ENCODE measurements around the gene SCN2A.
"Not testable (repeated sequence)": the region's sequence is repeated elsewhere in the genome, so short reads cannot be mapped to it uniquely, and the experiment has no call there.

SCN2A gene

DNA sequence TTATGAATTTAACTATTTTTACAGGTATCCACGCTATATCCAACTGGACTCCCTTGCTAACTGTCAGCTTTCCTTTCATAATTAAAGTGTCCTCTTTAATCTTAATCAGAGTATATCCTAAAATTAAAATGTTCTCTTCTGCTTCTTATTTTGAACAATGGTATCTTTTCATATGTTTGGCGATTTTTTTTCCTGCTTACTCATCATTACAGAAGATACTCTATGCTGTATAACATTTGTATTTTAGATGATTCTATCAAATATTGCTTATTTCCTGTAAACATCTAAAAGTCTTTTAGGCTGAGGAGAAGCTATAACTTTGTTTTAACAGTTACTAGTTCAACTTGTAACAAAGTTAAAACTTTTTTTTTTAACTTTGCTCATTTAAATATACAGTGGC is 17.4 kb downstream of the SCN2A start:
- Histone ChIP-seq H3K4me3 (ENCODE audit: low read depth, low read length) (no peak overlapping the region), H3K36me3 (ENCODE audit: control insufficient read depth in 2 of 2, insufficient read depth in 1 of 2, low read length in 2 of 2) (no peaks in the 10 kb centered on the region), H3K4me1 (ENCODE audit: control insufficient read depth, insufficient read depth, low read length) (no peaks in the 10 kb centered on the region), H3K27ac (ENCODE audit: extremely low read depth, low read depth, low read length) (no peak overlapping the region), H3K9me3 (ENCODE audit: control insufficient read depth, insufficient read depth, low read depth, low read length) (no peaks in the 10 kb centered on the region)
- TF ChIP-seq, protein P1, sequence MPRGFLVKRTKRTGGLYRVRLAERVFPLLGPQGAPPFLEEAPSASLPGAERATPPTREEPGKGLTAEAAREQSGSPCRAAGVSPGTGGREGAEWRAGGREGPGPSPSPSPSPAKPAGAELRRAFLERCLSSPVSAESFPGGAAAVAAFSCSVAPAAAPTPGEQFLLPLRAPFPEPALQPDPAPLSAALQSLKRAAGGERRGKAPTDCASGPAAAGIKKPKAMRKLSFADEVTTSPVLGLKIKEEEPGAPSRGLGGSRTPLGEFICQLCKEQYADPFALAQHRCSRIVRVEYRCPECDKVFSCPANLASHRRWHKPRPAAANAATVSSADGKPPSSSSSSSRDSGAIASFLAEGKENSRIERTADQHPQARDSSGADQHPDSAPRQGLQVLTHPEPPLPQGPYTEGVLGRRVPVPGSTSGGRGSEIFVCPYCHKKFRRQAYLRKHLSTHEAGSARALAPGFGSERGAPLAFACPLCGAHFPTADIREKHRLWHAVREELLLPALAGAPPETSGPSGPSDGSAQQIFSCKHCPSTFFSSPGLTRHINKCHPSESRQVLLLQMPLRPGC (tag by site-specific recombination; IDR thresholded peaks at IDR 0.05) = no peak
- TF ChIP-seq ZNF560 (tag by site-specific recombination; IDR thresholded peaks at IDR 0.05; ENCODE audit: borderline replicate concordance) (no peak), ZNF292 (tag by site-specific recombination; IDR thresholded peaks at IDR 0.05; ENCODE audit: borderline replicate concordance, low read depth) (no peak), ZNF19 (tag by site-specific recombination; IDR thresholded peaks at IDR 0.05; ENCODE audit: low read depth) (no peak), ZNF112 (tag by site-specific recombination; IDR thresholded peaks at IDR 0.05) (no peak), GFI1B (tag by site-specific recombination; IDR thresholded peaks at IDR 0.05) (no peak)
- TF ChIP-seq, protein P2, sequence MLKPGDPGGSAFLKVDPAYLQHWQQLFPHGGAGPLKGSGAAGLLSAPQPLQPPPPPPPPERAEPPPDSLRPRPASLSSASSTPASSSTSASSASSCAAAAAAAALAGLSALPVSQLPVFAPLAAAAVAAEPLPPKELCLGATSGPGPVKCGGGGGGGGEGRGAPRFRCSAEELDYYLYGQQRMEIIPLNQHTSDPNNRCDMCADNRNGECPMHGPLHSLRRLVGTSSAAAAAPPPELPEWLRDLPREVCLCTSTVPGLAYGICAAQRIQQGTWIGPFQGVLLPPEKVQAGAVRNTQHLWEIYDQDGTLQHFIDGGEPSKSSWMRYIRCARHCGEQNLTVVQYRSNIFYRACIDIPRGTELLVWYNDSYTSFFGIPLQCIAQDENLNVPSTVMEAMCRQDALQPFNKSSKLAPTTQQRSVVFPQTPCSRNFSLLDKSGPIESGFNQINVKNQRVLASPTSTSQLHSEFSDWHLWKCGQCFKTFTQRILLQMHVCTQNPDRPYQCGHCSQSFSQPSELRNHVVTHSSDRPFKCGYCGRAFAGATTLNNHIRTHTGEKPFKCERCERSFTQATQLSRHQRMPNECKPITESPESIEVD (tag by site-specific recombination; IDR thresholded peaks at IDR 0.05) = no peak
- ChIA-PET POLR2A (no interaction called here), CTCF (interaction anchor here (0.5 to 1.2 kb wide), 4 partner anchors 17 to 242 kb away, joined by 3 to 4 read pairs (median 3); partner anchors contain the start of gene SCN2A)

DNA sequence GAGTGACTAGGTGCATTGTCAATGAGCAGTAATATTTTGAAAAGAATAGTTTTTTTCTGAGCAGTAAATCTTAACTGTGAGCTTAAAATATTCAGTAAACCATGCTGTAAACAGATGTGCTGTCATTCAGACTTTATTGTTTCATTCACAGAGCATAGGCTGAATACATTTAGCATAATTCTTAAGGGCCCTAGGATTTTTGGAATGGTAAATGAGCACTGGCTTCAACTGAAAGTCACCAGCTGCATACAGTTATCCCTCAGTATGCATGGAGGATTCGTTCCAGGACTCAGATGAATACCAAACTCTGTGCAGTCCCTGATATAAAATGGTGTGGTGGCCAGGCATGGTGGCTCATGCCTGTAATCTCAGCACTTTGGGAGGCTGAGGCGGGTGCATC is 21.1 kb downstream of the SCN2A start:
- H3K4me1 ChIP-seq (ENCODE audit: control insufficient read depth, insufficient read depth, low read length); CTCF ChIA-PET; H3K9me3 ChIP-seq (ENCODE audit: control insufficient read depth, insufficient read depth, low read depth, low read length); POLR2A ChIA-PET; H3K4me3 ChIP-seq (ENCODE audit: low read depth, low read length); H3K36me3 ChIP-seq (ENCODE audit: control insufficient read depth in 2 of 2, insufficient read depth in 1 of 2, low read length in 2 of 2); H3K27ac ChIP-seq (ENCODE audit: extremely low read depth, low read depth, low read length): not testable (repeated sequence)

DNA sequence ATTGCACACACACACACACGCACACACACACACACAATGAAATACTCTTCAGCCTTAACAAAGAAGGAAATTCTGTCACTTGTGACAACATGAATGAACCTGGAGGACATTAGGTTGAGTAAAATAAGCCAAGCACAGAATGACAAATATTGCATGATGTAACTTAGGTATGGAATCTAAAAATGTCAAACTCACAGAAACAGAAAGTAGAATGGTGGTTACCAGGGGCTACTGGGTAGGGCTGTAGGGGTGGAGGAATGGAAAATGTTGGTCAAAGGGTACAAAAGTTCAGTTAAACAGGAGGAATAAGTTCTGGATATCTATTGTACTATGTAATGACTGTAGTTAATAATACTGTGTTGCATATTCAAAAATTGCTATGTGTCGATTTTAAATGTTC is 29.5 kb downstream of the SCN2A start:
- H3K27ac ChIP-seq (ENCODE audit: extremely low read depth, low read depth, low read length) = no peak overlapping the region
- H3K4me1 ChIP-seq (ENCODE audit: control insufficient read depth, insufficient read depth, low read length) = no peaks in the 10 kb centered on the region
- H3K4me3 ChIP-seq (ENCODE audit: low read depth, low read length) = no peak overlapping the region
- TF ChIP-seq, protein P3, sequence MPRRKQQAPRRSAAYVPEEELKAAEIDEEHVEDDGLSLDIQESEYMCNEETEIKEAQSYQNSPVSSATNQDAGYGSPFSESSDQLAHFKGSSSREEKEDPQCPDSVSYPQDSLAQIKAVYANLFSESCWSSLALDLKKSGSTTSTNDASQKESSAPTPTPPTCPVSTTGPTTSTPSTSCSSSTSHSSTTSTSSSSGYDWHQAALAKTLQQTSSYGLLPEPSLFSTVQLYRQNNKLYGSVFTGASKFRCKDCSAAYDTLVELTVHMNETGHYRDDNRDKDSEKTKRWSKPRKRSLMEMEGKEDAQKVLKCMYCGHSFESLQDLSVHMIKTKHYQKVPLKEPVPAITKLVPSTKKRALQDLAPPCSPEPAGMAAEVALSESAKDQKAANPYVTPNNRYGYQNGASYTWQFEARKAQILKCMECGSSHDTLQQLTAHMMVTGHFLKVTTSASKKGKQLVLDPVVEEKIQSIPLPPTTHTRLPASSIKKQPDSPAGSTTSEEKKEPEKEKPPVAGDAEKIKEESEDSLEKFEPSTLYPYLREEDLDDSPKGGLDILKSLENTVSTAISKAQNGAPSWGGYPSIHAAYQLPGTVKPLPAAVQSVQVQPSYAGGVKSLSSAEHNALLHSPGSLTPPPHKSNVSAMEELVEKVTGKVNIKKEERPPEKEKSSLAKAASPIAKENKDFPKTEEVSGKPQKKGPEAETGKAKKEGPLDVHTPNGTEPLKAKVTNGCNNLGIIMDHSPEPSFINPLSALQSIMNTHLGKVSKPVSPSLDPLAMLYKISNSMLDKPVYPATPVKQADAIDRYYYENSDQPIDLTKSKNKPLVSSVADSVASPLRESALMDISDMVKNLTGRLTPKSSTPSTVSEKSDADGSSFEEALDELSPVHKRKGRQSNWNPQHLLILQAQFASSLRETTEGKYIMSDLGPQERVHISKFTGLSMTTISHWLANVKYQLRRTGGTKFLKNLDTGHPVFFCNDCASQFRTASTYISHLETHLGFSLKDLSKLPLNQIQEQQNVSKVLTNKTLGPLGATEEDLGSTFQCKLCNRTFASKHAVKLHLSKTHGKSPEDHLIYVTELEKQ (tag by site-specific recombination; IDR thresholded peaks at IDR 0.05; ENCODE audit: borderline replicate concordance) = no peak
- TF ChIP-seq ZNF830 (tag by site-specific recombination; IDR thresholded peaks at IDR 0.05; ENCODE audit: low read depth) (no peak), KLF1 (tag by site-specific recombination; IDR thresholded peaks at IDR 0.05) (no peak), ZNF416 (tag by site-specific recombination; IDR thresholded peaks at IDR 0.05) (no peak), ZNF112 (tag by site-specific recombination; IDR thresholded peaks at IDR 0.05) (no peak), ZNF549 (tag by site-specific recombination; IDR thresholded peaks at IDR 0.05) (no peak), KLF10 (tag by site-specific recombination; IDR thresholded peaks at IDR 0.05) (no peak)
- TF ChIP-seq, protein P4, sequence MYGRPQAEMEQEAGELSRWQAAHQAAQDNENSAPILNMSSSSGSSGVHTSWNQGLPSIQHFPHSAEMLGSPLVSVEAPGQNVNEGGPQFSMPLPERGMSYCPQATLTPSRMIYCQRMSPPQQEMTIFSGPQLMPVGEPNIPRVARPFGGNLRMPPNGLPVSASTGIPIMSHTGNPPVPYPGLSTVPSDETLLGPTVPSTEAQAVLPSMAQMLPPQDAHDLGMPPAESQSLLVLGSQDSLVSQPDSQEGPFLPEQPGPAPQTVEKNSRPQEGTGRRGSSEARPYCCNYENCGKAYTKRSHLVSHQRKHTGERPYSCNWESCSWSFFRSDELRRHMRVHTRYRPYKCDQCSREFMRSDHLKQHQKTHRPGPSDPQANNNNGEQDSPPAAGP (tag by site-specific recombination; IDR thresholded peaks at IDR 0.05) = no peak
- CTCF ChIA-PET = no interaction called here
- no peaks in the 10 kb centered on the region for H3K36me3 ChIP-seq (ENCODE audit: control insufficient read depth in 2 of 2, insufficient read depth in 1 of 2, low read length in 2 of 2)
- H3K9me3 ChIP-seq (ENCODE audit: control insufficient read depth, insufficient read depth, low read depth, low read length) = no peaks in the 10 kb centered on the region
- POLR2A ChIA-PET = no interaction called here
